Hepatocyte (in vitro differentiated cells): ENCODE data around the gene ENGASE.

Experiments
- CTCF ChIP-seq: fragments of 200-600 bp; sonication (generic); IDR thresholded peaks from 2 replicates; pipeline ENCODE4 v1.5.1; 2016; ENCODE audit warnings: antibody characterized with exemption, mild to moderate bottlenecking; ENCODE audit not compliant: poor library complexity
- EZH2 ChIP-seq: fragments of 200-600 bp; sonication (generic); IDR thresholded peaks from 2 replicates; pipeline ENCODE4 v1.6.1; 2016; ENCODE audit warnings: antibody characterized with exemption, mild to moderate bottlenecking, borderline replicate concordance
- EZH2phosphoT487 ChIP-seq: fragments of 200-600 bp; sonication (generic); IDR thresholded peaks from one replicate; pipeline ENCODE4 v1.6.1; 2018; ENCODE audit warnings: antibody characterized with exemption, mild to moderate bottlenecking, low read depth, moderate library complexity; ENCODE audit not compliant: unreplicated experiment, severe bottlenecking

GRCh38 chr17:79096477-79096876 is 21.9 kb downstream of the ENGASE start:
- no peak for TF ChIP-seq CTCF
- TF ChIP-seq EZH2phosphoT487, result no peak
- no peak for TF ChIP-seq EZH2
